Measurements from ENCODE around the gene DLL1. TPM values are rescaled to one million over a fixed set of nuclear protein-coding genes. Genes with fewer than 3 reads are reported as not detected.
A peak's percentile ranks its signal among the peaks of the same experiment; 100 is the strongest.

Gene DLL1
- polyA plus RNA-seq, 1 experiment = 0.06 TPM

GRCh38 chr6:170279977-170280688 lies 10.7 kb downstream of the DLL1 start:
- TF ChIP-seq, protein P1, sequence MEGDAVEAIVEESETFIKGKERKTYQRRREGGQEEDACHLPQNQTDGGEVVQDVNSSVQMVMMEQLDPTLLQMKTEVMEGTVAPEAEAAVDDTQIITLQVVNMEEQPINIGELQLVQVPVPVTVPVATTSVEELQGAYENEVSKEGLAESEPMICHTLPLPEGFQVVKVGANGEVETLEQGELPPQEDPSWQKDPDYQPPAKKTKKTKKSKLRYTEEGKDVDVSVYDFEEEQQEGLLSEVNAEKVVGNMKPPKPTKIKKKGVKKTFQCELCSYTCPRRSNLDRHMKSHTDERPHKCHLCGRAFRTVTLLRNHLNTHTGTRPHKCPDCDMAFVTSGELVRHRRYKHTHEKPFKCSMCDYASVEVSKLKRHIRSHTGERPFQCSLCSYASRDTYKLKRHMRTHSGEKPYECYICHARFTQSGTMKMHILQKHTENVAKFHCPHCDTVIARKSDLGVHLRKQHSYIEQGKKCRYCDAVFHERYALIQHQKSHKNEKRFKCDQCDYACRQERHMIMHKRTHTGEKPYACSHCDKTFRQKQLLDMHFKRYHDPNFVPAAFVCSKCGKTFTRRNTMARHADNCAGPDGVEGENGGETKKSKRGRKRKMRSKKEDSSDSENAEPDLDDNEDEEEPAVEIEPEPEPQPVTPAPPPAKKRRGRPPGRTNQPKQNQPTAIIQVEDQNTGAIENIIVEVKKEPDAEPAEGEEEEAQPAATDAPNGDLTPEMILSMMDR (IDR thresholded peaks at IDR 0.05; ENCODE audit: low read depth, low read length) = 0 out of 2 replicates have a peak, but pooled peaks have one; percentile 3
- CTCF ChIA-PET = interaction anchor here (1.3 kb wide), 1 partner anchor 237 kb away, joined by 3 read pairs; no protein-coding TSS in a partner anchor
- peak overlapping the region; percentile 48 for H3K4me3 ChIP-seq (ENCODE audit: low read depth, low read length)
- peaks cover 18% of the 10 kb centered on the region for H3K27me3 ChIP-seq (ENCODE audit: control insufficient read depth, insufficient read depth, low read length)
- H3K9me3 ChIP-seq (ENCODE audit: control insufficient read depth, insufficient read depth, low read length) = peaks cover 5% of the 10 kb centered on the region; the same call in 1 of the 2 replicates
- POLR2A ChIA-PET = no interaction called here
- no peak for DNase-seq (ENCODE audit: low read depth, low spot score)
- no peak overlapping the region for H3K27ac ChIP-seq (ENCODE audit: low read depth, low read length)

GRCh38 chr6:170279426-170279825 lies 11.5 kb downstream of the DLL1 start:
- DNase-seq (ENCODE audit: low read depth, low spot score) = no peak
- POLR2A ChIA-PET = no interaction called here
- H3K9me3 ChIP-seq (ENCODE audit: control insufficient read depth, insufficient read depth, low read length) = peaks cover 5% of the 10 kb centered on the region; the same call in 1 of the 2 replicates
- CTCF ChIA-PET = interaction anchor here (1.3 kb wide), 1 partner anchor 238 kb away, joined by 3 read pairs; no protein-coding TSS in a partner anchor
- no peak overlapping the region for H3K4me3 ChIP-seq (ENCODE audit: low read depth, low read length)
- TF ChIP-seq, protein P1 (IDR thresholded peaks at IDR 0.05; ENCODE audit: low read depth, low read length) = no peak
- no peak overlapping the region for H3K27ac ChIP-seq (ENCODE audit: low read depth, low read length)
- H3K27me3 ChIP-seq (ENCODE audit: control insufficient read depth, insufficient read depth, low read length) = peaks cover 12% of the 10 kb centered on the region

DNA sequence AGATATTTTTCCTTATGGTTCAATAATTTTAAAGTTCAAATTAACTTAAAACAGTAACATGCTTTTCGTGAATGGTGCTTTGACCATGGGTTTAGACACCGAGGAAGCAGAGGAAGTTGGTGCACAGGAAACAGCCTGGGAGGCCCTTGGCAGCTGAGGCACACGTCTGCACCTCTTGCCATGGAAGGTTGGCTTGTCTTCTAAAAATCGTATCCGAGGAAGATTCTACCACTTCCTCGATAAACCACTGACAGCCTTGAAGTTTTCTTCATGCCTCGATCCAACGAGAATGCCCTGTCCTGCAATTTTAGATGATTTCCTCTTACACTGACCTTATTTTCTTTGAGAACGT lies 12.2 kb downstream of the DLL1 start:
- Histone ChIP-seq H3K27me3 (ENCODE audit: control insufficient read depth, insufficient read depth, low read length) (peaks cover 15% of the 10 kb centered on the region), H3K4me3 (ENCODE audit: low read depth, low read length) (no peak overlapping the region), H3K9me3 (ENCODE audit: control insufficient read depth, insufficient read depth, low read length) (peaks cover 5% of the 10 kb centered on the region; the same call in 1 of the 2 replicates), H3K27ac (ENCODE audit: low read depth, low read length) (no peak overlapping the region)
- DNase-seq (ENCODE audit: low read depth, low spot score) = no peak
- POLR2A ChIA-PET = no interaction called here
- CTCF ChIA-PET = interaction anchor here (1.0 kb wide), 1 partner anchor 238 kb away, joined by 3 read pairs; no protein-coding TSS in a partner anchor
- TF ChIP-seq, protein P1 (IDR thresholded peaks at IDR 0.05; ENCODE audit: low read depth, low read length) = no peak

DNA sequence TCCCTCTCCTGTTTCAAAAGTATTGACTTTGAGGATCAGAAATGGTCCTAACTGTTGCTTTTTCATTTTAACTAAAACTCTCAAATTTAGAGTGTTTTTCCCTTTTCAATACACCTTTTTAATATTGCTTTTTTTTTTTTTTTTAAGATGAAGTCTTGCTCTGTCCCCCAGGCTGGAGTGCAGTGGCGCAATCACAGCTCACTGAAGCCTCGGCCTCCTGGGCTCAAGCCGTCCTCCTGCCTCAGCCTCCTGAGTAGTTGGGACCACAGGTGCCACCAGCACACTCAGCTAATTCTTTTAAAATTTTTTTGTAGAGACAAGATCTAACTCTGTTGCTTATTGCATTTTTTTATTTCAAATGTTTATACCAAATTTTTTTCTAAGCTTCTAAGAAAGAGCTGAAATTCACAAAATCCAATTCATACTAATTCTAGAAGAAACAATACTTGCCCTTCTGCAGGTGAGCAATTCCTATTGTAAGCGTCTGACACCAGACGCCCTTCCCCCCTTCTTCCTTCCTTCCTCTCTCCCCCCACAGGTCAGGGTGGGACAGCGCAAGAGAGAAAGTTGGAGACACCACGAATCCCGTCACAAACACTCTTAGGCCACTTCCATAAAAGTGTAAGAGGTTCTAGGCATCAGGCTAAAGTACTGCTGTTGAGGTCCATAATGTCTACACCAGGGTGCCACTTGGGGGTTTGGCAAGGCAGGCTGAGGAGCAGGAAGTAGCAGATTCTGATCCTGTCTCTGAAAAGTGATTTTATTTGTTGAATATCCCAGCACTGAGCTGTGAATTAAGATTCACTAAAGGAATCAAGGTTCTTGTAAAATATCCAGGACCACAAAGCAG lies 12.8 kb downstream of the DLL1 start:
- no peak overlapping the region for H3K27ac ChIP-seq (ENCODE audit: low read depth, low read length)
- H3K4me3 ChIP-seq (ENCODE audit: low read depth, low read length) = no peak overlapping the region
- H3K27me3 ChIP-seq (ENCODE audit: control insufficient read depth, insufficient read depth, low read length) = peaks cover 18% of the 10 kb centered on the region
- peaks cover 5% of the 10 kb centered on the region; the same call in 1 of the 2 replicates for H3K9me3 ChIP-seq (ENCODE audit: control insufficient read depth, insufficient read depth, low read length)
- POLR2A ChIA-PET = no interaction called here
- TF ChIP-seq, protein P1 (IDR thresholded peaks at IDR 0.05; ENCODE audit: low read depth, low read length) = no peak
- DNase-seq (ENCODE audit: low read depth, low spot score) = no peak
- CTCF ChIA-PET = interaction anchor here (1.0 kb wide), 1 partner anchor 239 kb away, joined by 3 read pairs; no protein-coding TSS in a partner anchor
